NCI-H69 (cell line): ENCODE data around the gene TCF25.

Experiments
- DNase-seq: peaks from one replicate; lab custom pipeline; 2025; lab: John Stamatoyannopoulos, UW

TCF25 gene

GRCh38 chr16:89946515-89946914 is 73.1 kb downstream of the TCF25 start:
- no peak for DNase-seq

GRCh38 chr16:89949121-89949742 is 75.8 kb downstream of the TCF25 start:
- no peak for DNase-seq

DNA sequence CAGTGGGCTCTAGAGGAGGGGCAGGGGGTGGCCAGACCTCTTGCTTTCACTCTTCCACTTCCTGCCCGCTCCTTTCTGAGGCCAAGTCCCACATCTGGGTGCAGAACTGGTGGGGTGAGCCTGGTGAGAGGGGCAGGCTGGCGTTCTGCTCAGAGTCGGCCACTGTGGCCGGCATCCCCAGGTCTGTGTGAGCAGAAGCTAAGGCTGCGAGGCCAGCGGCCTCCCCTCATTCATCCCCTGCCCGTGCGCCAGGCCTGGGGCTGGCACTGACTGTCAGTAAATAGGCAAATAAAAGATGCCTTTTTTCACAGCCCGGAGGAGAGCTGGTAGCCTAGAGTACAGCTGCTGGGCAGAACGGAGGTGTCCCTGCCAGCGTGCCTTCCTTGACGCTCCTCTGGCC is 76.4 kb downstream of the TCF25 start:
- DNase-seq, result no peak

DNA sequence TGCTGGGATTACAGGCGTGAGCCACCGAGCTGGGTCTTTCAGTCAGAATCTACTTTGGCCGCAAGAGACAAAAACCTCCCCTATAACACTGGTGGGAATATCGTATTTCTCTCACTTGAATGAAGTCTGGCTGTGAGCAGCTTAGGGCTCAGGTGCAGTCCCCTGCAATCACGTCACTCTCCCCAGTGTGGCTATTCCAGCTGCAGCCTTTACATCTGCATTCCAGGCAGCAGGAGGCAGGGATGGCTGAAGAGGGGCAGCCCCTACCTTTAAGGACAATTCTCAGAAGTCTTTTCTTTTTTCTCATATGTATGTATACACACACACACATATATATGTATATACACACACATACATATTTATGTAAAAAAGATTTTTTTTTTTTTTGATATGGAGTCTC is 78.1 kb downstream of the TCF25 start:
- DNase-seq, result peak; percentile 41

GRCh38 chr16:89952049-89952448 is 78.7 kb downstream of the TCF25 start:
- no peak for DNase-seq

GRCh38 chr16:89952551-89952950 is 79.2 kb downstream of the TCF25 start:
- no peak for DNase-seq

DNA sequence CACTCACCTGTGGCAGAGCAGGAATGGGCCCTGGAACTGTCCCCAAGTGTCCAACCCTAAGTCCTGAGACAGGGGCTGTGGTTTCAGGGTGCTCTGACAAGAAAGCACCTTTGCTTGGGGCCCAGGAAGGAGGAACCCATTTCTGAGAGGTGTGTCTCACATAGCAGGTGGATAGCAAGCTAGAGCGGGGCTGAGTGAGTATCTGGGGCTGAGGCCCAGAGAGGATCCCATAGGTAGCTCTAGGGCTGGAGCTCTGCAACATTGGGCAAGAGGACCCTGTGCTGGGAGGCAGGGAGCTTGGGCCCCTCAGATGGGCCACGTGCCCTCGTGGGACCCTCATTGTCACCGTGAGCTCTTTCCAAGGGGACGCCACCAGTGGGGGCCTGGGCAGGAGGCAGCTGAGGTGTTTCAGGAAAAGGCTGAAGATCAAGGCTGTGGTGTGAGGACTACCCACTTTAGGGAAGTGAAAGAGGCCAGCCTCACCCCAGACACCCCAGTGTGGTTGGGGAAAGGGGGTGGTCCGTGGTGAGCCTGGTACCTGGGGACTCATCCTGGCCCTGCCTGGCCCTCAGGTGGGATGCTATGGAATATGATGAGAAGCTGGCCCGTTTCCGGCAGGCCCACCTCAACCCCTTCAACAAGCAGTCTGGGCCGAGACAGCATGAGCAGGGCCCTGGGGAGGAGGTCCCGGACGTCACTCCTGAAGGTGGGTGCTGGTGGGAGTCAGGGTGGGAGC is 80.4 kb downstream of the TCF25 start:
- no peak for DNase-seq

- DNase-seq, result no peak
These were observed 81.1 kb downstream of the TCF25 start for GRCh38 chr16:89954462-89954861.

- no peak for DNase-seq
These were observed 81.8 kb downstream of the TCF25 start for GRCh38 chr16:89955001-89955685.

- DNase-seq, result no peak
These were observed 83.3 kb downstream of the TCF25 start for GRCh38 chr16:89956505-89957215.

GRCh38 chr16:89957216-89957785 is 83.9 kb downstream of the TCF25 start:
- no peak for DNase-seq

DNA sequence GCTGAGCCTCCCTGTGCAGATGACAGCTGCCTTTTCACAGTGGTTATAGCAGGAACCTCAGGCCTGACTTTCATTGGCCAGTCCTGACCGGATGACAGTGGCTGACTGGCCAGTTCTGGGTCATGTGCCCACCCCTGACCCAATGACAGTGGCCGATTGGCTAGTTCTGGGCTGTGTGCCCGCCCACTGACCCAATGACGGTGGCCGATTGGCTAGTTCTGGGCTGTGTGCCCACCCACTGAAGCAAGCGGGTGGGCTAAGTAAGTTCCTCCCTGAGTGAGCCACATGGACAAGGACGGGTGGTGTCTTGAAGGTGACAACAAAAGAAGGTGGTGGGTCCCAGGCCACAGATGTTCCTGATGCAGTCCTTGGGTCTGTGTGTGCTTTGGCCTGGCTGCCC is 84.7 kb downstream of the TCF25 start:
- no peak for DNase-seq

DNA sequence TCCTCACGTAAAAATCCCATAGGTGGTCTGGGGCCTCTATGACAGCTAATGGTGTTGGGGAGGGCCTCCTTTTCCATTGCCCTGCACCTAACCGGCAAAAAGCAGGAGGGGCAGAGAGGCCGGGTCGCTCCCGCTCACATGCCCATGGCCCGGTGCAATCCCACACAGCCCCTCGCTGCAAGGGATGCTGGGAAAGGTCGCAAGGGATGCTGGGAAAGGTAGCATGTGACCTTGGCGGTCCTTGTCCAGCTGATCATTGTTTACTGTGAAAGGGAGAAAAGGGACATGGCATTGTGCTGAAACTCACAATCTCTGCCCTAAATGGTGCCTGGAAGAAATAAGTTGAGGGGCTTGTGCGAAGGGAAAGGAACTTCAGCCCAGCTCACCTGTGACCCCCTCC is 85.2 kb downstream of the TCF25 start:
- no peak for DNase-seq

DNA sequence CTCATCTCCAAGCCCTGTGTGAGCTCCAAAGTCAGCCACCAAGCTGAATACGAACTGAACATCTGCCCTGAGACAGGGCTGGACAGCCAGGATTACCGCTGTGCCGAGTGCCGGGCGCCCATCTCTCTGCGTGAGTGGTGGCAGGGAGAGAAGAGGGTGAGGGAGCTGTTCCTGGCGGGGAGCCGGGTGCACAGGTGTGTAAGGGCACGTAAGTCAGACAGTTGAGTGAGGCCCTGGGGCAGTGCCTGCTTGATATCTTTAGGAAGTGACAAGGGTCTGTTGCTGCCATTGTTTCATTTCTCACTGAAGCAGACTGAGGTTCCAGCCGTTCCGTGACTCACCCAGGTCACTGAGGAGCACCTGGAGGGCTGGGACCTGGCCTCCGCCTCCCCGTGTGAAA is 87.6 kb downstream of the TCF25 start:
- no peak for DNase-seq
